Type B pancreatic cell (in vitro differentiated cells): ENCODE data around the gene C1QA. TPM values are rescaled to one million over a fixed set of nuclear protein-coding genes. Genes with fewer than 3 reads are reported as not detected.

Experiments
- DNase-seq: peaks from one replicate; pipeline ENCODE4 v3.0.0; 2021; ENCODE audit warnings: mixed read lengths; ENCODE audit not compliant: unreplicated experiment; ENCODE audit errors: extremely low spot score
- H3K27ac Mint-ChIP-seq: 2 replicates; pipeline ENCODE4 v1.8.0; 2021; ENCODE audit warnings: mild to moderate bottlenecking, mixed read lengths
- H3K27me3 Mint-ChIP-seq: 2 replicates; pipeline ENCODE4 v1.8.0; 2021; ENCODE audit warnings: mixed read lengths
- H3K36me3 Mint-ChIP-seq: 2 replicates; pipeline ENCODE4 v1.8.0; 2021; ENCODE audit warnings: mixed read lengths
- H3K4me1 Mint-ChIP-seq: one replicate; pipeline ENCODE4 v1.8.0; 2021; ENCODE audit warnings: mixed read lengths; ENCODE audit not compliant: unreplicated experiment
- H3K4me3 Mint-ChIP-seq: 2 replicates; pipeline ENCODE4 v1.8.0; 2021; ENCODE audit warnings: mild to moderate bottlenecking, mixed read lengths
- H3K9me3 Mint-ChIP-seq: 2 replicates; pipeline ENCODE4 v1.8.0; 2021; ENCODE audit warnings: mixed read lengths
- CTCF ChIP-seq: fragments of 200-600 bp; sonication (generic); conservative IDR thresholded peaks from 2 replicates; pipeline ENCODE4 v1.5.0; 2021; ENCODE audit warnings: antibody characterized with exemption, mild to moderate bottlenecking
- total RNA-seq: library from RNA; stranded (reverse); gene quantifications from 2 replicates; pipeline ENCODE4 v1.2.1, GENCODE V29; 2021; ENCODE audit warnings: low replicate concordance

Gene C1QA
- total RNA-seq, 1 donor from 2014 or later, result not detected

GRCh38 chr1:22612671-22613571 lies 23.5 kb upstream of the C1QA start:
- Mint-ChIP-seq H3K4me3 (no peak overlapping the region), H3K27me3 (peaks cover 75% of the 10 kb centered on the region), H3K4me1 (no peaks in the 10 kb centered on the region)

GRCh38 chr1:22613572-22613918 lies 22.9 kb upstream of the C1QA start:
- peaks cover 71% of the 10 kb centered on the region for H3K27me3 Mint-ChIP-seq

More at GRCh38 chr1:22612671-22613571, 23.5 kb upstream of the C1QA start:
- no peak overlapping the region for H3K27ac Mint-ChIP-seq
- no peaks in the 10 kb centered on the region for H3K9me3 Mint-ChIP-seq
- H3K36me3 Mint-ChIP-seq, result no peaks in the 10 kb centered on the region
- no peak for DNase-seq
- TF ChIP-seq CTCF, result no peak

GRCh38 chr1:22613951-22614350 lies 22.5 kb upstream of the C1QA start:
- Mint-ChIP-seq H3K4me1 (no peaks in the 10 kb centered on the region), H3K9me3 (no peaks in the 10 kb centered on the region), H3K36me3 (no peaks in the 10 kb centered on the region), H3K4me3 (no peak overlapping the region), H3K27ac (no peak overlapping the region), H3K27me3 (peaks cover 72% of the 10 kb centered on the region)
- TF ChIP-seq CTCF, result no peak
- DNase-seq, result no peak

More at GRCh38 chr1:22613572-22613918, 22.9 kb upstream of the C1QA start:
- no peak for DNase-seq
- H3K9me3 Mint-ChIP-seq, result no peaks in the 10 kb centered on the region
- H3K36me3 Mint-ChIP-seq, result no peaks in the 10 kb centered on the region
- TF ChIP-seq CTCF, result no peak
- H3K4me3 Mint-ChIP-seq, result no peak overlapping the region
- no peaks in the 10 kb centered on the region for H3K4me1 Mint-ChIP-seq
- no peak overlapping the region for H3K27ac Mint-ChIP-seq

GRCh38 chr1:22615886-22616285 lies 20.5 kb upstream of the C1QA start:
- TF ChIP-seq CTCF, result no peak
- H3K4me1 Mint-ChIP-seq, result no peaks in the 10 kb centered on the region
- peaks cover 66% of the 10 kb centered on the region for H3K27me3 Mint-ChIP-seq
- H3K4me3 Mint-ChIP-seq, result no peak overlapping the region
- no peak overlapping the region for H3K27ac Mint-ChIP-seq
- no peak for DNase-seq
- no peaks in the 10 kb centered on the region for H3K36me3 Mint-ChIP-seq
- no peaks in the 10 kb centered on the region for H3K9me3 Mint-ChIP-seq

GRCh38 chr1:22616571-22616970 lies 19.9 kb upstream of the C1QA start:
- Mint-ChIP-seq H3K27me3 (peaks cover 64% of the 10 kb centered on the region), H3K9me3 (no peaks in the 10 kb centered on the region), H3K4me1 (no peaks in the 10 kb centered on the region), H3K27ac (no peak overlapping the region), H3K4me3 (no peak overlapping the region), H3K36me3 (no peaks in the 10 kb centered on the region)
- TF ChIP-seq CTCF, result no peak
- DNase-seq, result no peak
